Activated naive CD8-positive, alpha-beta T cell (primary cell): ENCODE data around the gene DTNBP1.
A peak's percentile ranks its signal among the peaks of the same experiment; 100 is the strongest.

ENCODE experiments used
- H3K27ac Mint-ChIP-seq: one replicate; pipeline ENCODE4 v1.8.0; 2021; ENCODE audit warnings: mixed read lengths
- H3K27me3 Mint-ChIP-seq: one replicate; pipeline ENCODE4 v1.8.0; 2021; ENCODE audit warnings: mixed read lengths
- H3K36me3 Mint-ChIP-seq: one replicate; pipeline ENCODE4 v1.8.0; 2021; ENCODE audit warnings: mixed read lengths
- H3K4me1 Mint-ChIP-seq: one replicate; pipeline ENCODE4 v1.8.0; 2021; ENCODE audit warnings: low read depth, mixed read lengths
- H3K4me3 Mint-ChIP-seq: one replicate; pipeline ENCODE4 v1.8.0; 2021; ENCODE audit warnings: mild to moderate bottlenecking, mixed read lengths
- H3K9me3 Mint-ChIP-seq: one replicate; pipeline ENCODE4 v1.8.0; 2021; ENCODE audit warnings: low read depth, mixed read lengths

The DTNBP1 gene

GRCh38 chr6:15596186-15596896 is 66.5 kb downstream of the DTNBP1 start:
- Mint-ChIP-seq H3K36me3 (peaks cover 10% of the 10 kb centered on the region), H3K4me1 (peaks cover 59% of the 10 kb centered on the region), H3K27me3 (no peaks in the 10 kb centered on the region), H3K27ac (no peak overlapping the region), H3K9me3 (no peaks in the 10 kb centered on the region), H3K4me3 (no peak overlapping the region)

GRCh38 chr6:15595461-15596173 is 67.2 kb downstream of the DTNBP1 start:
- H3K27me3 Mint-ChIP-seq: no peaks in the 10 kb centered on the region
- H3K27ac Mint-ChIP-seq: no peak overlapping the region
- H3K4me3 Mint-ChIP-seq: no peak overlapping the region
- peaks cover 7% of the 10 kb centered on the region for H3K36me3 Mint-ChIP-seq
- H3K4me1 Mint-ChIP-seq: peaks cover 56% of the 10 kb centered on the region
- no peaks in the 10 kb centered on the region for H3K9me3 Mint-ChIP-seq

- no peaks in the 10 kb centered on the region for H3K27me3 Mint-ChIP-seq
- no peaks in the 10 kb centered on the region for H3K9me3 Mint-ChIP-seq
- peaks cover 59% of the 10 kb centered on the region for H3K4me1 Mint-ChIP-seq
- H3K4me3 Mint-ChIP-seq: no peak overlapping the region
- no peak overlapping the region for H3K27ac Mint-ChIP-seq
- H3K36me3 Mint-ChIP-seq: peaks cover 10% of the 10 kb centered on the region
Measured at GRCh38 chr6:15594512-15595259, 68.1 kb downstream of the DTNBP1 start.

DNA sequence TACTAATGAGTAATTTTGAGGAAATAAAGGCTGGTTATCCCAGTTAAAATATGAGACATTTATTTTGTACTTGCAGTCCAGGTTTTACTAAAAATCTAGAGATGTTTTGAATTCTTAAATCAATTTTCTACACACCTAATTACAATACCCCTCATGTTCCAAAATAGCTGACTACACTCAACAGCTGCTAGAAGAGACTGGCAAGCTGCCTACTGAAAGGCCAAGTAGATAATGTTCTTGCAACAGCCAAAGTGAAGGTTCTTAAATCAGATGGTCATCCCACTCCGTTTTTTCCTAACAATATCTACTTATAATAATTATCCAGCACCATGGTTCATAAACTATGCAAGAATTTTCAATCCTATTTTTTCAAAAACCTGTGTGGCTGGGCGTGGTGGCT is 69.0 kb downstream of the DTNBP1 start:
- Mint-ChIP-seq H3K27ac (no peak overlapping the region), H3K4me1 (peaks cover 64% of the 10 kb centered on the region), H3K36me3 (peaks cover 16% of the 10 kb centered on the region), H3K4me3 (no peak overlapping the region), H3K27me3 (no peaks in the 10 kb centered on the region), H3K9me3 (no peaks in the 10 kb centered on the region)

GRCh38 chr6:15592610-15593009 is 70.2 kb downstream of the DTNBP1 start:
- H3K36me3 Mint-ChIP-seq: peaks cover 16% of the 10 kb centered on the region
- H3K27ac Mint-ChIP-seq: no peak overlapping the region
- peaks cover 60% of the 10 kb centered on the region for H3K4me1 Mint-ChIP-seq

GRCh38 chr6:15588971-15589634 is 73.7 kb downstream of the DTNBP1 start:
- no peak overlapping the region for H3K4me3 Mint-ChIP-seq
- peaks cover 44% of the 10 kb centered on the region for H3K4me1 Mint-ChIP-seq
- no peaks in the 10 kb centered on the region for H3K27me3 Mint-ChIP-seq
- peaks cover 11% of the 10 kb centered on the region for H3K36me3 Mint-ChIP-seq
- H3K9me3 Mint-ChIP-seq: no peaks in the 10 kb centered on the region
- H3K27ac Mint-ChIP-seq: peak overlapping the region; percentile 1

More at GRCh38 chr6:15592610-15593009, 70.2 kb downstream of the DTNBP1 start:
- no peak overlapping the region for H3K4me3 Mint-ChIP-seq
- no peaks in the 10 kb centered on the region for H3K27me3 Mint-ChIP-seq
- H3K9me3 Mint-ChIP-seq: no peaks in the 10 kb centered on the region

- Mint-ChIP-seq H3K9me3 (no peaks in the 10 kb centered on the region), H3K27ac (no peak overlapping the region), H3K4me3 (no peak overlapping the region), H3K4me1 (peaks cover 22% of the 10 kb centered on the region), H3K36me3 (peaks cover 11% of the 10 kb centered on the region), H3K27me3 (no peaks in the 10 kb centered on the region)
Measured at GRCh38 chr6:15586503-15586902, 76.3 kb downstream of the DTNBP1 start.

DNA sequence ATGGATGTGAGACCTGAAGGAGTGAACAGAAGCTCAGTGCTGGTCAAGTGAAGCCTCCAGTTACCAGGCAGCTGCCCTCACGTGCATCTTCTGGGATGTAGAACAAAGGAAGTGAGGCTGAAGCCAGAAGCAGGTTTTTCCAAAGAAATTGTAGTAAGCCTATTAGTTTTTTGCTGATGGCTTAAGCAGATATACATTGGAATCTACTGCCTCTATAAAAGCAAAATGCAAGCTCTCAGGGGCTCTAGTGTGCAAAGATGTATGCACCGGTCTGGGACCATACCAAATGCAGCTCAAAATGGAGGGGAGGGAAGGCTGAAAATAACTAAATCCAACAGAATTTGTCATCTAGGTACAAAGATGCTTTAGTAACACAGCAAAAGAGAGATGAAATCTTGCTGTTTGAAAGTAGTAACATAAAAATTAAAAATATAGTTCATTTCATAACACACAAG is 77.0 kb downstream of the DTNBP1 start:
- no peaks in the 10 kb centered on the region for H3K9me3 Mint-ChIP-seq
- H3K36me3 Mint-ChIP-seq: peaks cover 11% of the 10 kb centered on the region
- no peak overlapping the region for H3K27ac Mint-ChIP-seq
- H3K4me3 Mint-ChIP-seq: no peak overlapping the region
- H3K4me1 Mint-ChIP-seq: peaks cover 22% of the 10 kb centered on the region
- no peaks in the 10 kb centered on the region for H3K27me3 Mint-ChIP-seq

DNA sequence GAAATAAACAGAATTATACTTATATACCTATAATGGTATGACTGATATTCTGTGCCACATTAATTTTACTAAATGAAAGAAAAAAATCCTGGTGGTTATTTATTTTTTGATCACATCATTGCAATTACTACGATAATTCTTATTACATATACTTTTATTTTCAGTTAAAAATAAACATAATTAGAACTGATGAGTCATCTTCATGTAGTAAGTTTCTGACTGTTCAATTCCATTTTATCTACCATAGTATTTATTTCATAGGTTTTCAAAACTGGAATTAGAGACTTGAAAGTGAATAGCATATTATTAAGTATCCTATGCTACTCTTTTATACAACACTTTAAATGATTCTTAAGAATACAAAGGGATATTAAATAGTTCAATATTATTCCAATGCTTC is 80.3 kb downstream of the DTNBP1 start:
- H3K27ac Mint-ChIP-seq: no peak overlapping the region
- peaks cover 11% of the 10 kb centered on the region for H3K4me1 Mint-ChIP-seq
- peaks cover 4% of the 10 kb centered on the region for H3K9me3 Mint-ChIP-seq
- H3K27me3 Mint-ChIP-seq: no peaks in the 10 kb centered on the region
- H3K4me3 Mint-ChIP-seq: no peak overlapping the region
- peaks cover 7% of the 10 kb centered on the region for H3K36me3 Mint-ChIP-seq

DNA sequence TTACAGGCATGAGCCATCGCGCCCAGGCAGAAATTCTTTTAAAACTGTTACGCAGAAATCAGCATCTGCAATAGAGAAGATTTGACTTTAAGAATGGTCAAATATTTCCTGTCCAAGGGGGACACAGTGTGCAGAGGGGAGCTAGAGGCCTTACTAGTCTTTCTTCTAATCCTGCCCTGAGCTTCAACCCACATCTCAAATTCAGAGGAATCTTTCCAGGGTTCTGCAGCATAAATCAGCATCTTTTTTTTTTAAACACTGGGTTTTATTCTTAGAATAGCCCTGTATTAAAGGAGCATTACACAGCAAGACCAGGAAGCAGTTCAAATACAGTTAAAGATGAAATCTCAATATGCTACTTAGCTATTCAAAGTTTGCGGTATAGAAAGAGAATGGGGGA is 81.1 kb downstream of the DTNBP1 start:
- no peak overlapping the region for H3K27ac Mint-ChIP-seq
- H3K27me3 Mint-ChIP-seq: no peaks in the 10 kb centered on the region
- peaks cover 9% of the 10 kb centered on the region for H3K36me3 Mint-ChIP-seq
- no peak overlapping the region for H3K4me3 Mint-ChIP-seq
- H3K9me3 Mint-ChIP-seq: peaks cover 4% of the 10 kb centered on the region
- H3K4me1 Mint-ChIP-seq: peaks cover 8% of the 10 kb centered on the region

- no peak overlapping the region for H3K27ac Mint-ChIP-seq
- H3K36me3 Mint-ChIP-seq: peaks cover 14% of the 10 kb centered on the region
- peaks cover 6% of the 10 kb centered on the region for H3K4me1 Mint-ChIP-seq
- H3K27me3 Mint-ChIP-seq: no peaks in the 10 kb centered on the region
- no peak overlapping the region for H3K4me3 Mint-ChIP-seq
- H3K9me3 Mint-ChIP-seq: peaks cover 4% of the 10 kb centered on the region
Measured at GRCh38 chr6:15580326-15580725, 82.5 kb downstream of the DTNBP1 start.

- Mint-ChIP-seq H3K36me3 (peaks cover 20% of the 10 kb centered on the region), H3K4me1 (peaks cover 10% of the 10 kb centered on the region)
Measured at GRCh38 chr6:15578716-15579391, 84.0 kb downstream of the DTNBP1 start.

GRCh38 chr6:15577550-15578171 is 85.2 kb downstream of the DTNBP1 start:
- peak overlapping the region; percentile 7 for H3K27ac Mint-ChIP-seq

More at GRCh38 chr6:15578716-15579391, 84.0 kb downstream of the DTNBP1 start:
- H3K27me3 Mint-ChIP-seq: no peaks in the 10 kb centered on the region
- H3K4me3 Mint-ChIP-seq: no peak overlapping the region
- H3K9me3 Mint-ChIP-seq: peaks cover 4% of the 10 kb centered on the region
- no peak overlapping the region for H3K27ac Mint-ChIP-seq

GRCh38 chr6:15577106-15577505 is 85.7 kb downstream of the DTNBP1 start:
- Mint-ChIP-seq H3K9me3 (peaks cover 4% of the 10 kb centered on the region), H3K36me3 (peaks cover 23% of the 10 kb centered on the region), H3K4me1 (peaks cover 10% of the 10 kb centered on the region), H3K27me3 (no peaks in the 10 kb centered on the region), H3K27ac (no peak overlapping the region), H3K4me3 (no peak overlapping the region)

More at GRCh38 chr6:15577550-15578171, 85.2 kb downstream of the DTNBP1 start:
- H3K27me3 Mint-ChIP-seq: no peaks in the 10 kb centered on the region
- peaks cover 21% of the 10 kb centered on the region for H3K36me3 Mint-ChIP-seq
- H3K9me3 Mint-ChIP-seq: peaks cover 4% of the 10 kb centered on the region
- peaks cover 10% of the 10 kb centered on the region for H3K4me1 Mint-ChIP-seq
- H3K4me3 Mint-ChIP-seq: no peak overlapping the region
